Retinal pigment epithelial cell (primary cell): Measurements from ENCODE around the gene CD226.

Source experiments
- DNase-seq: peaks from one replicate; pipeline ENCODE4 v3.0.0-alpha.2; 2010; ENCODE audit warnings: low read depth
- H3K4me3 ChIP-seq: 2 replicates; pipeline ENCODE4 v1.5.1; 2011; ENCODE audit warnings: mild to moderate bottlenecking, low read length, control low read depth, moderate library complexity
- CTCF ChIP-seq: conservative IDR thresholded peaks from 2 replicates; pipeline ENCODE4 v1.5.1; 2011; ENCODE audit warnings: low read depth, low read length, control low read depth, inconsistent platforms

CD226 gene

GRCh38 chr18:69956665-69957620 lies 9.3 kb upstream of the CD226 start:
- DNase-seq, result no peak
- H3K4me3 ChIP-seq, result no peak overlapping the region
- no peak for TF ChIP-seq CTCF

- no peak for TF ChIP-seq CTCF
- no peak overlapping the region for H3K4me3 ChIP-seq
- no peak for DNase-seq
These were observed 8.4 kb upstream of the CD226 start for GRCh38 chr18:69956057-69956456.

GRCh38 chr18:69954719-69955480 lies 7.2 kb upstream of the CD226 start:
- no peak for DNase-seq
- H3K4me3 ChIP-seq, result no peak overlapping the region

GRCh38 chr18:69953191-69953590 lies 5.5 kb upstream of the CD226 start:
- no peak for TF ChIP-seq CTCF
- DNase-seq, result no peak
- H3K4me3 ChIP-seq, result no peak overlapping the region

More at GRCh38 chr18:69954719-69955480, 7.2 kb upstream of the CD226 start:
- no peak for TF ChIP-seq CTCF

- no peak for TF ChIP-seq CTCF
These were observed 3.5 kb upstream of the CD226 start for GRCh38 chr18:69951182-69951581.

GRCh38 chr18:69949538-69949936 lies 1.9 kb upstream of the CD226 start:
- no peak for DNase-seq
- no peak overlapping the region for H3K4me3 ChIP-seq
- TF ChIP-seq CTCF, result no peak

More at GRCh38 chr18:69951182-69951581, 3.5 kb upstream of the CD226 start:
- H3K4me3 ChIP-seq, result no peak overlapping the region
- DNase-seq, result peak; percentile 17
